ENCODE results near the gene CHCHD10.

DNA sequence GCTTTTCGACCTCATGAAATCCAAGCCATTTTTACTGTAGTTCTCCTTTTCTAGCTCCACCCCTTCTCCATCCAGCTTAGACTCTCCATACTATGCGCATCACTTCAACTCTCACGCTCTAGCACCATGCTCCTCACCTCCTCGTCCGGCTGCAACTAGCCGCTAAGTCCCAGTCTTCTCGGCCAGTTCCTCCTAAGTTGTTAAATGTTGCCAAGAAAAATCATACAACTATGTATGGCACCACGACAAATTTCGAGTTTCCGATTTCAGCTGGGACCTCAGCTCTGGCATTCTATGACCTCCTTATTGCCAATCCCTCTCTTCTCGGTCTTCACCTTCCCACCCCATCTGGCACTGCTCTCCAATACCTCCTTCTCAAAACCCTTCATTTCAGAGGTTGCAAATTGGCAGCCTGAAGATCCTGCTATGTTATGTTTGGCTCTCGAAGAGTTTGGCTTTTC lies 17.9 kb downstream of the CHCHD10 start:
- TF ChIP-seq CTCF (IDR thresholded peaks at IDR 0.05), result no peak
- no peak for TF ChIP-seq POLR2A (IDR thresholded peaks at IDR 0.05)
- no peak for TF ChIP-seq EP300 (IDR thresholded peaks at IDR 0.05)
